K562 (cell line): ENCODE data around the gene RXRB. TPM values are rescaled to one million over a fixed set of nuclear protein-coding genes. Genes with fewer than 3 reads are reported as not detected.

ENCODE experiments used
- EGR1 ChIP-seq: fragments of 450-650 bp; conservative IDR thresholded peaks from 2 replicates; pipeline ENCODE4 v1.6.1; 2017; ENCODE audit warnings: mild to moderate bottlenecking
- FOXA3 ChIP-seq, 2 experiments: fragments of 450-650 bp in 1 of 2; sonication (generic) in 1 of 2; formaldehyde crosslinking; IDR thresholded peaks in 1 of 2; conservative IDR thresholded peaks in 1 of 2; 2 replicates each; pipeline versions ENCODE4 v1.4.0 to v1.8.0; 2020 to 2022; ENCODE audit warnings: mild to moderate bottlenecking in 2 of 2, missing genetic modification reagents in 1 of 2
- GATAD2B ChIP-seq: fragments of 450-650 bp; IDR thresholded peaks from 2 replicates; pipeline ENCODE4 v1.6.1; 2017; ENCODE audit warnings: mild to moderate bottlenecking, borderline replicate concordance
- HDAC1 ChIP-seq, 2 experiments: fragments of 450-650 bp; IDR thresholded peaks; 2 replicates each; pipeline ENCODE4 v1.6.1; 2016 to 2017; ENCODE audit warnings: inconsistent platforms in 1 of 2, mild to moderate bottlenecking in 1 of 2, moderate library complexity in 1 of 2
- HDAC2 ChIP-seq: fragments of 450-650 bp; IDR thresholded peaks from 2 replicates; pipeline ENCODE4 v1.6.1; 2016; ENCODE audit warnings: mild to moderate bottlenecking
- TARDBP ChIP-seq: fragments of 450-650 bp; IDR thresholded peaks from 2 replicates; pipeline ENCODE4 v1.6.1; 2016
- ZBTB49 ChIP-seq: sonication (generic); formaldehyde crosslinking; IDR thresholded peaks from 2 replicates; pipeline ENCODE4 v1.8.0; 2022; ENCODE audit warnings: missing genetic modification reagents, mild to moderate bottlenecking, borderline replicate concordance
- ZNF384 ChIP-seq: IDR thresholded peaks from 2 replicates; pipeline ENCODE4 v1.6.1; 2012; ENCODE audit warnings: low read depth, low read length, improper control_type of control experiment
- ZNF445 ChIP-seq: fragments of 250-450 bp; sonication (Bioruptor Pico); IDR thresholded peaks from 2 replicates; pipeline ENCODE4 v1.4.0; 2020; ENCODE audit warnings: low read depth, mild to moderate bottlenecking, moderate library complexity
- ZNF551 ChIP-seq: fragments of 250-450 bp; sonication (Bioruptor Pico); IDR thresholded peaks from 2 replicates; pipeline ENCODE4 v1.5.0; 2021; ENCODE audit warnings: mild to moderate bottlenecking, moderate library complexity
- polyA plus RNA-seq, 8 experiments: library from polyadenylated mRNA; depleted of rRNA in 4 of 8; stranded (reverse) in 5 of 8; unstranded in 3 of 8; fragments of >200 nt; fragmentation: Nextera tagmentation in 2 of 8; fragmentation: Illumina TruSeq in 1 of 8; extraction: Ambion mirVana in 2 of 8; extraction: Trizol in 1 of 8; gene quantifications; 2 replicates each; pipeline versions ENCODE4 v1.2.1 to v1.2.3, GENCODE V29; 2011 to 2014; ENCODE audit warnings: inconsistent platforms in 1 of 8, missing spikeins in 1 of 8
- total RNA-seq, 7 experiments: library from RNA; depleted of rRNA in 6 of 7; stranded (reverse); fragments of >200 nt in 6 of 7; fragmentation: Illumina TruSeq in 2 of 7; extraction: Trizol in 2 of 7; gene quantifications; 2 replicates each; pipeline versions ENCODE4 v1.2.1 to v1.2.3, GENCODE V29; 2011 to 2021; ENCODE audit warnings: low replicate concordance in 1 of 7
- TF ChIP-seq, protein P1 (sequence below): fragments of 450-650 bp; conservative IDR thresholded peaks from 2 replicates; pipeline ENCODE4 v1.6.1; 2016; ENCODE audit warnings: missing genetic modification characterization, low read depth, mild to moderate bottlenecking, missing compliant biosample characterization, moderate library complexity

RXRB gene
- total and polyA plus RNA-seq, 9 of the 15 experiments (the other 6 are each of a cell fraction or from before 2014, with no cell fraction given): 0.76 to 35.5 (median 18.4) TPM

GRCh38 chr6:33199687-33200218 is 712 bp downstream of the RXRB start (continued):
- TF ChIP-seq, protein P1, sequence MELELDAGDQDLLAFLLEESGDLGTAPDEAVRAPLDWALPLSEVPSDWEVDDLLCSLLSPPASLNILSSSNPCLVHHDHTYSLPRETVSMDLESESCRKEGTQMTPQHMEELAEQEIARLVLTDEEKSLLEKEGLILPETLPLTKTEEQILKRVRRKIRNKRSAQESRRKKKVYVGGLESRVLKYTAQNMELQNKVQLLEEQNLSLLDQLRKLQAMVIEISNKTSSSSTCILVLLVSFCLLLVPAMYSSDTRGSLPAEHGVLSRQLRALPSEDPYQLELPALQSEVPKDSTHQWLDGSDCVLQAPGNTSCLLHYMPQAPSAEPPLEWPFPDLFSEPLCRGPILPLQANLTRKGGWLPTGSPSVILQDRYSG (tag): 0 out of 2 replicates have a peak, but pooled peaks have one; percentile 41
- TF ChIP-seq HDAC2 (peak; percentile 66; the same call in 1 of the 2 replicates), TARDBP (no peak), ZNF551 (CRISPR knock-in tag) (no peak), GATAD2B (no peak; the same call in 1 of the 2 replicates), EGR1 (peak; percentile 91), ZBTB49 (CRISPR knock-in tag) (no peak), HDAC1 (IDR thresholded peaks at IDR 0.05) (peak; percentile 58 to 87; a peak in 3 of 4 replicates), ZNF445 (CRISPR knock-in tag) (no peak), FOXA3 (CRISPR knock-in tag; conservative IDR thresholded peaks at IDR 0.05 in 1 of 2, IDR thresholded peaks at IDR 0.05 in 1 of 2) (peak; percentile 60 to 96), ZNF384 (no peak)
